GM18909 (cell line): ENCODE measurements around the gene ARMC10.
"Not testable (repeated sequence)": the region's sequence is repeated elsewhere in the genome, so short reads cannot be mapped to it uniquely, and the experiment has no call there.

Experiments
- ATAC-seq: cut with Tn5 transposase; IDR thresholded peaks from one replicate; pipeline ENCODE4 v1.9.1; 2021; ENCODE audit warnings: mild to moderate bottlenecking; ENCODE audit not compliant: unreplicated experiment, poor library complexity

The ARMC10 gene

DNA sequence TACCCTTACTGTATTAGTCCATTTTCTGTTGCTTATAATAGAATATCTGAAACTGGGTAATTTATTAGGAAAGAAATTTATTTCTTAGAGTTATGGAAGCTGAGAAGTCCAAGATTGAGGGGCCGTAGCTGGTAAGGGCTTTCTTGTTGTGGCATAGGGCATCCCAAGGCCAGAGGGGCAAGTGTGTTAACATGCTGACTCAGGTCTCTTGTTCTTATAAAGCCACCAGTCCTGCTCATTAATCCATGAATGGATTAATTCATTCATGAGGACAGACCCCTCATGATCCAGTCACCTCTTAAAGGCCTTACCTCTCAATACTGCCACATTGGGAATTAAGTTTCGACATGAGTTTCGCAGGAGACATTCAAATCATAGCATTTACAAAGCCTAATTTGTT, 2.4 kb downstream of the ARMC10 start:
- ATAC-seq, result no peak

- not testable (repeated sequence) for ATAC-seq
Measured at GRCh38 chr7:103078226-103078625, 3.3 kb downstream of the ARMC10 start.

DNA sequence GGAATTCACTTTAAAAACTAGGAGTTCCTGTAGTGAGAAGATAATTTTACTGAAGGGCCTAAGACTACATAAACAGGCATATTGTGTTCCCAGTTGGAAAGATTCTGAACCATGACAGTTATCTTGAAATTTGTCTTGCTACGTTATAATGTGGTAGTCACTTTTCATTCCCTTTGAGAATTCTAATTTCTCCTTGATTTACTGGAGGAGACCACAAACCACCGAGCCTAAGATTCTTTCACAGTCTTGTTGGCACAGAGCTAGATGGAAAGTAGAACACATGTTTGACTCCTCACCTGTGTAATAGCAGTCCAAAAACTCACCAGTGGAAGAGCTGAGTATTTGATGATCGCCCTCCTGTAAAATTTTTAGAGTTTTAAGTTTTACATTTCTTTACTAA, 4.9 kb downstream of the ARMC10 start:
- ATAC-seq, result no peak

DNA sequence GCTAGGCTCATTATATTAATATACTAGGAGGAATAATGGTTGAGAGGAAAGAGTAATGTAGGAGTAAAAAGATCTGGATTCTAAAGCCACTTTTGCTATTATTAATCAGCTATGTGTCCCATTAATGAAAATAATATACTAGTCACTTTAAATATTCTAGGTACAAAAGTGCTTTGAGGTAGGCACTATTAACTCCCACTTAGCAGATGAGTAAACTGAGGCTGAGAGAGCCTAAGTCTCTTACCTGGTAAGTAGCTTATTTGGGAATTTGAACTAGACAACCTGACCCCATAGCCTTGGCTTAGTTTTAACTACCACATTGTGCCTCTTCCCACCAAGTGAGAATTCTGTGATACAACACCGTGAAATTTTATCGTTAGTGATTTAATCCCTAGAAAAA, 6.0 kb downstream of the ARMC10 start:
- no peak for ATAC-seq

DNA sequence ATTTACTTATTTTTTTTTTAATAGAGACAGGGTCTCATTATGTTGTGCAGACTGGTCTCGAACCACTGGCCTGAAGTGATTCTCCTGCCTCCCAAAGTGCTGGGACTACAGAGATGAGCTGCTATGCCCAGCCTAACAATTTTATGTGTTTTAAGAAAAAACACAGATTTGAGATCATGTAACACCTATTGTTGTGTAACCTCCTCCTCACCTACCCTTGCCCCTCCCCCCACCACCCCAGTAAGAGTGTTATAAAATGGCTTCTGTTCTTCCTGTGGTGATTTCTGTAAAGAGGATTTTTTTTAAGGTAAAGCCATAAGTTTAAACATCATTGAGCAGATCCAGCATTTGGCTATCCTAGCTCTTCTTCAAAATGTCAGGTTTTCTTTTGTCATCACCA, 7.6 kb downstream of the ARMC10 start:
- ATAC-seq, result no peak

- ATAC-seq, result no peak
Measured at GRCh38 chr7:103083210-103083609, 8.3 kb downstream of the ARMC10 start.

GRCh38 chr7:103092321-103092720, 17.4 kb downstream of the ARMC10 start:
- ATAC-seq, result not testable (repeated sequence)

DNA sequence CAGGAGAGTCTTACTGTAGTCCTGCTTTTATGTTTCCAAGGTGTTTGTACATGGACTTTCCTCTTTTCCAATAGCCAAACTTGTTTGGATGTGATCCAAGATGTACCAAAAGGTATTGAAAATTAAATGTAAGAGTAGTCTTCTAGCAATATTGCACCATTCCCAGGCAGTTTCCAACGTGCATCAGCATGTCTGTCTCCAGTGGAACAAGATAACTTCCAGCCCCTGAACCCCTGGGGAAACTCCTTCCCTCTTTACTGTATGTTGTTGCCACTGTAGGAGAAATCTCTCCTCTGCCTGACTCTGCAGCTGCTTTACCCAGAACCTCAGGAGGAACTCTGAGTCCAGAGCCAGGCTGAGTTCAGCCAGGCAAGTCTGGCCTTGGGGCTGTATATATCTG, 18.5 kb downstream of the ARMC10 start:
- no peak for ATAC-seq

DNA sequence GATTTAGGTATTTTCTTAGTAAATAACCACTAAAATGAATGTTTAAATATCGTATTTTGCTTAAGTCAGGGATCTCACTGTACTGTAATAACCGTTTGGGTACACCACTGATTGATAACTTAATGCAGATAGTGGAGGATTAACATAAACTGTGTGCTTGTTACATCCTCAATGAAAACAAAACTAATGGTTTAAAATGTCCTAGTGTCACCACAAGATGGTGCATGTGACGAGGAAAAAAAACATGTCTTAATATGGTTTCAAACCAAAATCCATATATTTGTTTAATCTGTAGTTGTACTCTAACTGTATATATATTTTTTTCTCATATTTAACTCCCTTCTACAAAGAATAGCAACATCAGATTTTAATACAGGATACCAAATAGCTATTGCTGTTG, 19.2 kb downstream of the ARMC10 start:
- ATAC-seq, result no peak

DNA sequence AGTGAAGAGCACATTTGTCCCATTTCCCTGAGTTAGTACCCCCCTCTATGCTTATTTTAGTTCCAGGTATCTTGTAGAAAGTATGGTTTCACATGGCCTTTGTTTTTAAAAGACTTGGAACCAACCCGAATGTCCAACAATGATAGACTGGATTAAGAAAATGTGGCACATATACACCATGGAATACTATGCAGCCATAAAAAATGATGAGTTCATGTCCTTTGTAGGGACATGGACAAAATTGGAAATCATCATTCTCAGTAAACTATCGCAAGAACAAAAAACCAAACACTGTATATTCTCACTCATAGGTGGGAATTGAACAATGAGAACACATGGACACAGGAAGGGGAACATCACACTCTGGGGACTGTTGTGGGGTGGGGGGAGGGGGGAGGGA, 20.6 kb downstream of the ARMC10 start:
- not testable (repeated sequence) for ATAC-seq

GRCh38 chr7:103097041-103097440, 22.1 kb downstream of the ARMC10 start:
- ATAC-seq, result no peak

DNA sequence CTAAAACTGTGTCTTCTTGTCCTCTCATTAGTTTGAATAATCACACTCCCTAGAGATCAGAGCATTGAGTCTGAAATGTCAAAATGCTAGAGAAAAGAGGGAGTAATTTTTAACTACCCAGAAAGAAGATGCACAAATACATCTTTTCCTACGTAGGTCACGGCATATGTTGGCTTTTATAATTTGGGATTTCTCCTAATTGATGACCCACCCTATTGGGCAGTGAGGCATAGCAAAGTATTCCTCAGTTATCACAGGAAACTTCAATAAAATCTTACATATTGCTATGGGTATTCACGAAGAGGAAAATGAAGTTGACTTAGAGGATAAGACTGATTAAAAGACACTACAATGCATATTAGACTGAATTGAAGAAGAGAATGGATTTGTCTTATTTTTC, 25.4 kb downstream of the ARMC10 start:
- no peak for ATAC-seq

DNA sequence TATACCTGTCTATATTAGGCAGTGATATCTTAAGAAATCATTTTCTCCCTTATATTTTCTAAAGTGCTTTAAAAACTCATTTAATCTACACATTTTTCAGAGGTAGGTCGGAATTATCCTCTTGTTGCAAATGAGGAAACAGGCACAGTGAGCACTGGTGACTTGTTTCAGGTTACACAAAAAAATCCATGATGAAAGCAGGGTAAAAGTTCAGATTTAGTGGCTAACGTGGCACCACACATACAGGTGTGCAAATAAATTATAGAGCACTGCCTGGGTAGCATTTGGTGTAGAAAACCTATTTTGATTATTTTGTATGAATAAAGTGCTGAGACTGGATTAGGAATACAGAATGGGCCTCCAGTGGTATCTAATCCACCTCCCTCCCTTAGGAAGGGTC, 26.6 kb downstream of the ARMC10 start:
- no peak for ATAC-seq

DNA sequence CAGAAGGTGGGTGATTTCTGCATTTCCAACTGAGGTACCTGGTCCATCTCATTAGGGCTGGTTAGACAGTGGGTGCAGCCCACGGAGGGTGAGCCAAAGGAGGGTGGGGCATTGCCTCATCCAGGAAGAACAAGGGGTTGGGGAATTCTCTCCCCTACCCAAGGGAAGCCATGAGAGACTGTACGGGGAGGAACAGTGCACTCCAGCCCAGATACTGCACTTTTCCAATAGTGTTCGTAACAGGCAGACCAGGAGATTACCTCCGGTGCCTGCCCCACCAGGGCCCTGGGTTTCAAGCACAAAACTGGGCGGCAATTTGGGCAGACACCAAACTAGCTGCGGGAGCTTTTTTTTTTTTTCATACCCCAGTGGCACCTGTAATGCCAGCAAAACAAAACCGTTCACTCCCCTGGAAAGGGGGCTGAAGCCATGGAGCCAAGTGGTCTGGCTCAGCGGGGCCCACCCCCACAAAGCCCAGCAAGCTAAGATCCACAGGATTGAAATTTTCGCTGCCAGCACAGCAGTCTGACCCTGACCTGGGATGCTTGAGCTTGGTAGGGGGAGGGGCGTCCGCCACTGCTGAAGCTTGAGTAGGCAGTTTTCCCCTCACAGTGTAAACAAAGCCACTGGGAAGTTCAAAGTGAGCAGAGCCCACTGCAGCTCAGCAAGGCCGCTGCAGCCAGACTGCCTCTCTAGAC, 31.2 kb downstream of the ARMC10 start:
- no peak for ATAC-seq

- ATAC-seq, result not testable (repeated sequence)
Measured at GRCh38 chr7:103106703-103107070, 31.7 kb downstream of the ARMC10 start.

DNA sequence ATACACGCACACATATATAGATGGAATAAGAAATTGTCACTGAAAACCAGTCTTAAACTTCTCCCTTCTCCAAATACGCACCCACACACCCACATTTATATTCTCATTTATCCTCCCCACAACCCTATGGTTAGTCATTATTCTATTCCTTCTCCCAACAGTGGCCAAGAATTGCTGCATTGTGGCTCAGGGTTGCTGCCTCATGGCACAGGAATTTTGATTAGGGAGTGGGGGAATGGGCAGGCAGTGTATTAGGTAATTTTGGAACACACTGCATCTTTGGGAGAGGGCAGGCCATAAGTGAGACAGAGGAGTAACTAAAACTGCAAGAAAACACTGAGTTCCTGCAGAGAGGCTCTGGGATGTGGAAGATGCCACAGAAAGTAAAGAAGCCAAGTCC, 38.2 kb downstream of the ARMC10 start:
- no peak for ATAC-seq

DNA sequence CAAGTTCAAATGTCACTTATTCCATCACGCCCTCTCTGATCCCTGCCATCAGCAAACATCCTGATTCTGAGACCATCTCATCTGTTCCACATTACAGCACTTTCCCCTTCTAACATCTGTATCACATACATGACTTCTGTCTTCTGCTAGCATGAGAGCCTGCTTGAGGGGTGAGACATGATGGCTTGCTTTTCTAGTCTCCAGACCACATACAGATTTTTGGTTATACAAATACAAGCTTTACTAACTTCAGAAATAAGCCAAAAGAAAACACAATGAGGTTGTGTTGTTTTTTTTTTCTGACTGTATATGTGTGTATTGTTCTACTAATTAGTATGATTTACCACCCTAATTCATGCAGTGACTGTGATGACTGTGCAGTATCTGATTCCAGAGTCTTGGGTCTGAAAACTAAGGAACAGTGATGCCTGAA, 39.7 kb downstream of the ARMC10 start:
- no peak for ATAC-seq

- ATAC-seq, result no peak
Measured at GRCh38 chr7:103115771-103116170, 40.8 kb downstream of the ARMC10 start.

DNA sequence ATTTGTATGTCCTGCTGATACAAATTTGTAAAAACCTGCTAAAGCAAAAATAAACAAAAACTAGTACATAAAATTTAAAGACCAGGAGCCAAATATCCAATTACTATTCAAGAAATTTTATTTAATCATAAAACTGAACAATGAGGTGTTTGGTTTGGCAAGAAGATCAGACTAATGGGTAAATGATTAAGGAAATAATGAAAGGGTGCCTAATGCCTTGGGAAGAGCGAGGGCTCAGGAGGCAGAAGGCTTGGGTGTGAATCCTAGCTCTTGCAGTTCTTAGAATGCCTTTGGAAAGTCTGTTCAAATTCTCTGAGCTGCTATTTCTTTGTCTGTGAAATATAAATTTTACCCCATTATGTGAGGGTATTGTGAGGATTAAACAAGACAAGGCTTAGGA, 41.6 kb downstream of the ARMC10 start:
- no peak for ATAC-seq

DNA sequence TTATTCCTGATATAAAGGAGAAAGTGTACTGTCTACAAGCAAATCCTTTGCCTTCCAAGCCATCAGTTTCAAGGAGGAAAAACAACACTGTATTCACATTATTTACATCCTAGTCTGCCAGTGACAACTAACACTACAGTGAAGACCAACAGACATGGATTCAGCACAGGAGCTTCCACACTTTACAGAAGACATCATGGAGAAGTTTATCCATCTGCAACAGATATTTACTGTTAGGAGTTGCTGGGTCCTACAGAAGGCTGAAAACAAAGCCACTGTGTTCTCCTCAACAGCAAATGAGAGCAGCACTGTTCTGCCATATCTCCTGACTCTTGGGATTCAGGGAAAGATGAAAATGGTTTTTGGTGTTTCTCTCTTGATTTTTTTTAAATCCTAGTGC, 42.1 kb downstream of the ARMC10 start:
- ATAC-seq, result no peak

GRCh38 chr7:103117465-103117864, 42.5 kb downstream of the ARMC10 start:
- no peak for ATAC-seq

DNA sequence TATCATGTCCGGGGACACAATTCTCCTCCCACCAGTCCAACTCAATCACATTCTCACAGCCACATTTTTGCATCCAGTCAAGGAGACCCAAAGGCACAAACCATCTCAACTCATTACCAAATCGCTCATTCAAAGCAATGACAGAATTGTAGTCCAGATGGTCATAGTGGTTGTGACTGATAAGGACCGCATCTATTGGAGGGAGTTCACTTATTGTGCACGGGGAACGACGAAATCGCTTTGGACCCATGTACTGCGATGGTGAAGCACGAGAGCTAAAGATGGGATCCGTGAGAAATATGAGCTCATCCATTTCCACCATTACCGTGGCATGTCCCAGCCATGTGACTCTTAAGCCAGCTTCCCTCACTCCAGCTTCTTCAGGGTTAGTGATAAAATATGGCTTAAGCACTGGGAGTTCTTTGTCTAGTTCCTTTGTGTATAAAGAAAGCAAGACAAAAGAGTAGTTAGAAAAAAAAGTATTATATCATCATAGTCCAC, 44.9 kb downstream of the ARMC10 start:
- no peak for ATAC-seq

DNA sequence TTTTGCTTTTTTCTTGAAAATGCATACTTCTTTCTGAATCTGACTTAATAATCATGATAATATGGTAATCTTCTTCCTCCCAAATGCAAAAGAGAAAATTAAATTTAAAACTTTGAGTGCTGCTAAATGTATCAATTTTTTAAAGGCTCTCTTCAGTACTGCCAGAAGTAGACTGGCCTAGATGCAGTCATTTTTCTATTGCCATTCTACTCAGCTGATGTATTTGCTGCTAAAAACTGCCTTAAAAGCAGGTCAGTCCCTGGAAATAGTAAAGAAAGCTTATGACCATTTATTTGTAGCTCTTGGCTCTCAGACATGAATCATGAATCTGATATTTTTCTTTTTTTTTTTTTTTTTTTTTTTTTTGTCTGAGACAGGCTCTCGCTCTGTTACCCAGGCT, 45.4 kb downstream of the ARMC10 start:
- no peak for ATAC-seq
